Esophagus squamous epithelium (tissue), 4 donors: ENCODE measurements around the gene SYT6.

Experiments
- CTCF ChIP-seq, 6 experiments: fragments of 450-650 bp in 4 of 6; fragments of 200-600 bp in 2 of 6; sonication (generic) in 2 of 6; IDR thresholded peaks; one replicate each; pipeline ENCODE4 v1.5.1; 2016 to 2019; ENCODE audit warnings: antibody characterized with exemption in 6 of 6, mild to moderate bottlenecking in 4 of 6, moderate library complexity in 4 of 6
- POLR2A ChIP-seq, 4 donors: fragments of 450-650 bp; IDR thresholded peaks; one replicate each; pipeline ENCODE4 v1.6.1; 2017; ENCODE audit warnings: antibody characterized with exemption in 4 of 4, mild to moderate bottlenecking in 4 of 4, moderate library complexity in 3 of 4

GRCh38 chr1:114134518-114134917 is 19.2 kb downstream of the SYT6 start:
- TF ChIP-seq POLR2A (IDR thresholded peaks at IDR 0.05) (no peak), CTCF (IDR thresholded peaks at IDR 0.05) (no peak)
